Measurements from ENCODE around the gene SYT11. TPM values are rescaled to one million over a fixed set of nuclear protein-coding genes. Genes with fewer than 3 reads are reported as not detected.
A peak's percentile ranks its signal among the peaks of the same experiment; 100 is the strongest.
"Not testable (repeated sequence)": the region's sequence is repeated elsewhere in the genome, so short reads cannot be mapped to it uniquely, and the experiment has no call there.

SYT11 gene
- total RNA-seq, 1 experiment from 2014 or later, result 1.0 TPM

DNA sequence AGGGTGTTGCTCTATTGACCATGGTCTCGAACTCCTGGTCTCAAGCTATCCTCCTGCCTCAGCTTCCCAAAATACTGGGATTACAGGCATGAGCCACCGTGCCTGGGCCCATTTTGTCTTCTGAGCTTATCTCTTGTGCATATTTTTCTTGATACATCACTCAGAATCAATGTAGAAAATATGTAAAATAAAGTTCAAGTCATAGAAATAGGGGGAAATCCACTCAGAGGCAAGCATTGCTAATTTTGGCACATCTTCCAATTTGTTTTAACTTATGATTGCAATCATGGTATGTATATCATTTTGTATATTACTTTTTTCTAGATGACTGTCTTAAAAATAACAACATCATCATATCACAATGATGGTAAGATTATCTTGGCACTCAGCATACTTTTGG, 30.2 kb downstream of the SYT11 start:
- Mint-ChIP-seq H3K4me3 (ENCODE audit: low read depth, unreplicated experiment) (no peak overlapping the region), H3K27ac (ENCODE audit: unreplicated experiment) (no peak overlapping the region), H3K36me3 (ENCODE audit: insufficient read depth, unreplicated experiment) (peaks cover 6% of the 10 kb centered on the region), H3K9me3 (ENCODE audit: low read depth, unreplicated experiment) (no peaks in the 10 kb centered on the region), H3K4me1 (ENCODE audit: low read depth, unreplicated experiment) (peaks cover 29% of the 10 kb centered on the region), H3K27me3 (ENCODE audit: unreplicated experiment) (peaks cover 2% of the 10 kb centered on the region)
- TF ChIP-seq, protein P1, sequence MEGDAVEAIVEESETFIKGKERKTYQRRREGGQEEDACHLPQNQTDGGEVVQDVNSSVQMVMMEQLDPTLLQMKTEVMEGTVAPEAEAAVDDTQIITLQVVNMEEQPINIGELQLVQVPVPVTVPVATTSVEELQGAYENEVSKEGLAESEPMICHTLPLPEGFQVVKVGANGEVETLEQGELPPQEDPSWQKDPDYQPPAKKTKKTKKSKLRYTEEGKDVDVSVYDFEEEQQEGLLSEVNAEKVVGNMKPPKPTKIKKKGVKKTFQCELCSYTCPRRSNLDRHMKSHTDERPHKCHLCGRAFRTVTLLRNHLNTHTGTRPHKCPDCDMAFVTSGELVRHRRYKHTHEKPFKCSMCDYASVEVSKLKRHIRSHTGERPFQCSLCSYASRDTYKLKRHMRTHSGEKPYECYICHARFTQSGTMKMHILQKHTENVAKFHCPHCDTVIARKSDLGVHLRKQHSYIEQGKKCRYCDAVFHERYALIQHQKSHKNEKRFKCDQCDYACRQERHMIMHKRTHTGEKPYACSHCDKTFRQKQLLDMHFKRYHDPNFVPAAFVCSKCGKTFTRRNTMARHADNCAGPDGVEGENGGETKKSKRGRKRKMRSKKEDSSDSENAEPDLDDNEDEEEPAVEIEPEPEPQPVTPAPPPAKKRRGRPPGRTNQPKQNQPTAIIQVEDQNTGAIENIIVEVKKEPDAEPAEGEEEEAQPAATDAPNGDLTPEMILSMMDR (IDR thresholded peaks at IDR 0.05; ENCODE audit: unreplicated experiment), result no peak
- no TSS peak for BruUV-seq (replicated peaks)
- no peak for DNase-seq
- CTCF ChIA-PET, result interaction anchor here (0.6 kb wide), 1 partner anchor 27 kb away, joined by 3 read pairs; no protein-coding TSS in a partner anchor
- intact Hi-C loops (cut with micrococcal nuclease; ENCODE audit: unreplicated experiment), result no loop called here

DNA sequence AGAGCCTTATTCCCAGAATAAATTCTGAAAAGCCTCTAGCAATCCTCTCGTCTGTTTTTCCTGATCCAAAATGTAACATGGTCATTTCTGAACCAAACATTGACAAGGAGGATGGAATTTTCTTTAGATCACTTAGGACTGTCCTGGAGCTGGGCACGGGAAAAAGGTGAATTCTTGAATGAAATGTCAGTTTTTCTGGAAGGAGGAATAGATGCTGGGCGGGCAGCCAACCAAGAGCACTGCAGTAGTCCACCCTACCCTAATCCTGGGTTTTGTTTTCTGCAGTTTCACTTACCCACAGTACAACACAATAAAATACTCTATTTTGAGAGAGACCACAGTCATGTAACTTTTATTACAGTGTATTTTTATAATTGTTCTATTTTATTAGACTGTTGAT, 30.9 kb downstream of the SYT11 start:
- no peak overlapping the region for H3K27ac Mint-ChIP-seq (ENCODE audit: unreplicated experiment)
- H3K27me3 Mint-ChIP-seq (ENCODE audit: unreplicated experiment), result no peaks in the 10 kb centered on the region
- CTCF ChIA-PET, result no interaction called here
- no peak for DNase-seq
- TF ChIP-seq, protein P1 (IDR thresholded peaks at IDR 0.05; ENCODE audit: unreplicated experiment), result no peak
- H3K9me3 Mint-ChIP-seq (ENCODE audit: low read depth, unreplicated experiment), result no peaks in the 10 kb centered on the region
- H3K4me3 Mint-ChIP-seq (ENCODE audit: low read depth, unreplicated experiment), result no peak overlapping the region
- intact Hi-C loops (cut with micrococcal nuclease; ENCODE audit: unreplicated experiment), result loop anchor here (5.0 kb wide), 1 partner anchor 33 kb away; the partner anchor contains the start of genes GON4L and SYT11
- H3K4me1 Mint-ChIP-seq (ENCODE audit: low read depth, unreplicated experiment), result peaks cover 29% of the 10 kb centered on the region
- peaks cover 6% of the 10 kb centered on the region for H3K36me3 Mint-ChIP-seq (ENCODE audit: insufficient read depth, unreplicated experiment)
- no TSS peak for BruUV-seq (replicated peaks)

DNA sequence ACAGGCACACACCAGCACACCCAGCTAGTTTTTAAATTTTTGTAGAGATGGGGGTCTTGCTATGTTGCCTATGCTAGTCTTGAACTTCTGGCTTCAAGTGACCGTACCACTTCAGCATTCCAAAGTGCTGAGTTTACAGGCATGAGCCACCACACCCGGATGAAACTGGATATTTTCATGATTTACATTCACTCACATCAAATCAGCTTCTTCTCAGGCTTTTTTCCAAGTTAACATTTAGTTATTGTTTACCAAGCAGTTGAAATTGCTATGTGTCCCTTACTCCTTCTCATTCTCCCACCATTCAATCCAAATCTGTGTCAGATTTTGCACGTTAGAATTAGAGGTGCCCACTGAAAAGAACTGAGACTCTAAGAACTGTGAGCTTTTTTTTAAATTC, 33.4 kb downstream of the SYT11 start:
- Mint-ChIP-seq H3K27ac (ENCODE audit: unreplicated experiment) (peak overlapping the region; percentile 56), H3K27me3 (ENCODE audit: unreplicated experiment) (no peaks in the 10 kb centered on the region), H3K4me3 (ENCODE audit: low read depth, unreplicated experiment) (peak overlapping the region; percentile 10), H3K4me1 (ENCODE audit: low read depth, unreplicated experiment) (peaks cover 29% of the 10 kb centered on the region), H3K36me3 (ENCODE audit: insufficient read depth, unreplicated experiment) (peaks cover 18% of the 10 kb centered on the region), H3K9me3 (ENCODE audit: low read depth, unreplicated experiment) (no peaks in the 10 kb centered on the region)
- DNase-seq, result peak; percentile 30
- intact Hi-C loops (cut with micrococcal nuclease; ENCODE audit: unreplicated experiment), result loop anchor here (5.0 kb wide), 1 partner anchor 35 kb away; the partner anchor contains the start of genes GON4L and SYT11
- TF ChIP-seq, protein P1 (IDR thresholded peaks at IDR 0.05; ENCODE audit: unreplicated experiment), result no peak
- BruUV-seq (replicated peaks), result no TSS peak
- CTCF ChIA-PET, result interaction anchor here (0.8 to 1.4 kb wide), 5 partner anchors 11 to 97 kb away, joined by 3 to 4 read pairs (median 4); partner anchors contain the start of genes ARHGEF2 and KHDC4

DNA sequence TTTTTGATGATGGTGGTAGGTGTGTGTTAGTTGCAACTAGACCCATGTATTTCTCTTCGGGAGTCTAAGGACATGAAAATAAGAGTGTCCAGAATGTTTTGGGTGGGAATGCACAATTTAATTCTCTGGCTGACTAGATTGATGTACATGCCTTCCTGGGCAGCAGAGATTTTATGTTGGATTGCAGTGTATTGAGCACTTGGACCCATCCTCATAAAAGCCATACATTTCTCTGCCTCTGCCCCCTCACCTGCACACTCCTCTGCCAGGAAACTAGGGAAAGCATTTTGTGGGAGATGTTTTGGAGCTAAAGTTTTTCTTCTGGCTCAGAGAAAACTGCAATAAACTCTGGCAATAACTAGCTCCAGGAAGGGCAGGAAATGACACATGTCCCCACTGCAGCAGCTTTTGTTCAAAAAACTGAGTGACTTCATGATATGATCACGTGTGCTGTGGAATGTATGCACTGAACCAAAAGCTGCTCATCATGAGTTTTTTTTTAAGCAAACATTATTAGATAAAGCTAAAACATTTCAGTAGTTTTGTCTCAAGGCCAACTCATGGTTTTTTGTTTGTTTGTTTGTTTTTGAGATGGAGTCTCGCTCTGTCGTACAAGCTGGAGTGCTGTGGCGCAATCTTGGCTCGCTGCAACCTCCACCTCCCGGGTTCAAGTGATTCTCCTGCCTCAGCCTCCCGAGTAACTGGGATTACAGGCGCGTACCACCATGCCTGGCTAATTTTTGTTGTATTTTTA, 34.2 kb downstream of the SYT11 start:
- CTCF ChIA-PET, result interaction anchor here (0.7 to 1.4 kb wide), 5 partner anchors 10 to 96 kb away, joined by 3 to 4 read pairs (median 4); partner anchors contain the start of gene KHDC4
- TSS peak; percentile 83 for BruUV-seq (replicated peaks)
- intact Hi-C loops (cut with micrococcal nuclease; ENCODE audit: unreplicated experiment), result loop anchor here (5.0 kb wide), 1 partner anchor 36 kb away; the partner anchor contains the start of genes GON4L and SYT11
- TF ChIP-seq, protein P1 (IDR thresholded peaks at IDR 0.05; ENCODE audit: unreplicated experiment), result no peak
- Mint-ChIP-seq H3K27me3 (ENCODE audit: unreplicated experiment) (no peaks in the 10 kb centered on the region), H3K27ac (ENCODE audit: unreplicated experiment) (peak overlapping the region; percentile 56), H3K36me3 (ENCODE audit: insufficient read depth, unreplicated experiment) (peaks cover 24% of the 10 kb centered on the region), H3K4me1 (ENCODE audit: low read depth, unreplicated experiment) (peaks cover 29% of the 10 kb centered on the region), H3K4me3 (ENCODE audit: low read depth, unreplicated experiment) (peak overlapping the region; percentile 10), H3K9me3 (ENCODE audit: low read depth, unreplicated experiment) (no peaks in the 10 kb centered on the region)
- DNase-seq, result peak; percentile 43

DNA sequence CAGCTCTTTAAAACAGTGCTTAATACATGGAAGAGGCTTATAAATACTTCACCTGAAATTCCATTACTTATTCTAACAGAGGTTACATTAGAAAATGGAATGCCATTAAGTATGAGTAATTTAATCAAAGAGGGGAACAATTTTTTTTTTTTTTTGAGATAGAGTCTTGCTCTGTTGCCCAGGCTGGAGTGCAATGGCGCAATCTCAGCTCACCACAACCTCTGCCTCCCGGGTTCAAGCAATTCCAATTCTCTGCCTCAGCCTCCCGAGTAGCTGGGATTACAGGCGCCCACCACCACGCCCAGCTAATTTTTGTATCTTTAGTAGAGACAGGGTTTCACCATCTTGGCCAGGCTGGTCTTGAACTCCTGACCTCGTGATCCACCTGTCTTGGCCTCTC, 36.2 kb downstream of the SYT11 start:
- intact Hi-C loops (cut with micrococcal nuclease; ENCODE audit: unreplicated experiment); DNase-seq; H3K9me3 Mint-ChIP-seq (ENCODE audit: low read depth, unreplicated experiment); H3K27me3 Mint-ChIP-seq (ENCODE audit: unreplicated experiment); H3K4me3 Mint-ChIP-seq (ENCODE audit: low read depth, unreplicated experiment); BruUV-seq (replicated peaks); H3K27ac Mint-ChIP-seq (ENCODE audit: unreplicated experiment): not testable (repeated sequence)
- Mint-ChIP-seq H3K4me1 (ENCODE audit: low read depth, unreplicated experiment) (peaks cover 18% of the 10 kb centered on the region), H3K36me3 (ENCODE audit: insufficient read depth, unreplicated experiment) (peaks cover 41% of the 10 kb centered on the region)
- CTCF ChIA-PET, result interaction anchor here (0.5 to 0.7 kb wide), 2 partner anchors 20 to 1624 kb away, joined by 4 read pairs; no protein-coding TSS in a partner anchor

DNA sequence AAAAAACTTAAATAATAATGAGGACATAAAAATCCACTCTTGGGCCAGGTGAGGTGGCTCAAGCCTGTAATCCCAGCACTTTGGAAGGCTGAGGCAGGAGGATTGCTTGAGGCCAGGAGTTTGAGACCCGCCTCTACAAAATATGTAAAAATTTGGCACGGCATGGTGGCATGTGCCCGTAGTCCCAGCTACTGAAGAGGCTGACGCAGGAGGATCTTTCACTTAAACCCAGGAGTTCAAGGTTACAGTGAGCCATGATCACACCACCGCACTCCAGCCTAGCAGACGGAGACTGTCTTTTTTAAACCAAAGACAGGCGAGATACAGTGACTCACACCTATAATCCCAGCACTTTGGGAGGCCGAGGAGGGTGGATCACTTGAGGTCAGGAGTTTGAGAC, 37.1 kb downstream of the SYT11 start:
- H3K4me3 Mint-ChIP-seq (ENCODE audit: low read depth, unreplicated experiment); CTCF ChIA-PET; H3K9me3 Mint-ChIP-seq (ENCODE audit: low read depth, unreplicated experiment); H3K27ac Mint-ChIP-seq (ENCODE audit: unreplicated experiment); BruUV-seq (replicated peaks); DNase-seq; intact Hi-C loops (cut with micrococcal nuclease; ENCODE audit: unreplicated experiment); H3K27me3 Mint-ChIP-seq (ENCODE audit: unreplicated experiment): not testable (repeated sequence)
- Mint-ChIP-seq H3K36me3 (ENCODE audit: insufficient read depth, unreplicated experiment) (peaks cover 49% of the 10 kb centered on the region), H3K4me1 (ENCODE audit: low read depth, unreplicated experiment) (peaks cover 18% of the 10 kb centered on the region)

Data from Calu3 (cell line).